HepG2 (cell line): ENCODE measurements around the gene USP32. TPM values are rescaled to one million over a fixed set of nuclear protein-coding genes. Genes with fewer than 3 reads are reported as not detected.

Source experiments
- ATAC-seq: fragments of 200-7000 bp; cut with Tn5 transposase; 3 replicates; pipeline ENCODE4 v1.9.1; 2020; ENCODE audit warnings: mild to moderate bottlenecking, moderate library complexity
- BruUV-seq: library from RNA; stranded (reverse); fragments of 400-500 nt; replicated peaks from 2 replicates; lab custom pipeline; 2021; lab: Mats Ljungman, UMichigan
- CTCF ChIA-PET: fragments of 300-600 bp; formaldehyde crosslinking; extraction: SDS; loops from one replicate; lab custom pipeline; 2021; ENCODE audit warnings: low total read pairs, inconsistent platforms, low intra/inter-chr PET ratio; lab: Yijun Ruan, JAX
- POLR2A ChIA-PET: fragments of 350-600 bp; sonication (Branson Sonifier 250); formaldehyde crosslinking; loops from one replicate; lab custom pipeline; 2020; ENCODE audit warnings: antibody characterized with exemption, inconsistent platforms; lab: Yijun Ruan, JAX
- DNase-seq: peaks from one replicate; pipeline ENCODE4 v3.0.0-alpha.2; 2015; ENCODE audit warnings: low spot score
- FAIRE-seq: peaks from 3 replicates; lab custom pipeline; 2011; peaks lifted over from hg19 to GRCh38; lab: Jason Lieb, UNC
- H2AFZ ChIP-seq: one replicate; pipeline ENCODE4 v1.6.1; 2011; ENCODE audit warnings: low read length, inconsistent platforms
- H3K27ac ChIP-seq: fragments of 300-600 bp; 3 replicates; pipeline ENCODE4 v1.8.0; 2011; ENCODE audit warnings: mixed run types, mild to moderate bottlenecking, mixed read lengths, low read length, inconsistent platforms; ENCODE audit not compliant: insufficient read depth; ENCODE audit errors: extremely low read length
- H3K27me3 ChIP-seq, 2 experiments: fragments of 200-600 bp in 1 of 2; 2 replicates in 1 of 2; 3 replicates in 1 of 2; pipeline versions ENCODE4 v1.6.0 to v1.8.0; 2011; ENCODE audit warnings: low read length in 2 of 2, mild to moderate bottlenecking in 2 of 2, moderate library complexity in 2 of 2, inconsistent platforms in 1 of 2; ENCODE audit not compliant: insufficient read depth in 2 of 2, control insufficient read depth in 1 of 2
- H3K36me3 ChIP-seq, 2 experiments: fragments of 200-600 bp in 1 of 2; replicated peaks in 1 of 2; 2 replicates in 1 of 2; 3 replicates in 1 of 2; pipeline versions ENCODE4 v1.5.1 to v1.8.0; 2011; ENCODE audit warnings: low read length in 2 of 2, inconsistent platforms in 1 of 2; ENCODE audit not compliant: insufficient read depth in 2 of 2, control insufficient read depth in 1 of 2
- H3K4me1 ChIP-seq: 2 replicates; pipeline ENCODE4 v1.5.1; 2012; ENCODE audit warnings: low read length, inconsistent platforms; ENCODE audit not compliant: insufficient read depth
- H3K4me2 ChIP-seq: 2 replicates; pipeline ENCODE4 v1.6.0; 2011; ENCODE audit warnings: low read depth, low read length, inconsistent platforms
- H3K4me3 ChIP-seq, 3 experiments: fragments of 200-600 bp in 1 of 3; sonication (generic), shearing (Covaris generic) in 1 of 3; replicated peaks in 1 of 3; 2 replicates each; pipeline ENCODE4 v1.5.1; 2011 to 2016; ENCODE audit warnings: low read length in 3 of 3, inconsistent platforms in 2 of 3, low read depth in 2 of 3, mild to moderate bottlenecking in 2 of 3, control low read depth in 1 of 3, mixed read lengths in 1 of 3; ENCODE audit not compliant: insufficient read depth in 1 of 3
- H3K79me2 ChIP-seq: one replicate; pipeline ENCODE4 v1.6.1; 2011; ENCODE audit warnings: low read length, inconsistent platforms; ENCODE audit not compliant: insufficient read depth
- H3K9ac ChIP-seq: 2 replicates; pipeline ENCODE4 v1.6.0; 2011; ENCODE audit warnings: mild to moderate bottlenecking, low read depth, low read length, inconsistent platforms; ENCODE audit not compliant: insufficient read depth
- H3K9me3 ChIP-seq: 2 replicates; pipeline ENCODE4 v1.5.1; 2012; ENCODE audit warnings: mild to moderate bottlenecking, low read length
- H4K20me1 ChIP-seq: 2 replicates; pipeline ENCODE4 v1.6.0; 2011; ENCODE audit warnings: inconsistent platforms, mild to moderate bottlenecking, low read length, moderate library complexity; ENCODE audit not compliant: insufficient read depth
- HINFP ChIP-seq: sonication (generic); formaldehyde crosslinking; IDR thresholded peaks from 2 replicates; pipeline ENCODE4 v1.4.0; 2020; ENCODE audit warnings: low read depth, mild to moderate bottlenecking, missing genetic modification reagents
- HIVEP1 ChIP-seq: sonication (generic); formaldehyde crosslinking; IDR thresholded peaks from 2 replicates; pipeline ENCODE4 v1.4.0; 2020; ENCODE audit warnings: mild to moderate bottlenecking, missing genetic modification reagents
- PATZ1 ChIP-seq: sonication (generic); formaldehyde crosslinking; IDR thresholded peaks from 2 replicates; pipeline ENCODE4 v1.4.0; 2020; ENCODE audit warnings: missing genetic modification reagents
- TCF7 ChIP-seq: sonication (generic); IDR thresholded peaks from 2 replicates; pipeline ENCODE4 v1.6.1; 2016; ENCODE audit warnings: antibody characterized with exemption, low read depth
- ZNF44 ChIP-seq: sonication (generic); formaldehyde crosslinking; IDR thresholded peaks from 2 replicates; pipeline ENCODE4 v1.5.1; 2020; ENCODE audit warnings: mild to moderate bottlenecking, missing genetic modification reagents
- ZNF501 ChIP-seq: sonication (generic); formaldehyde crosslinking; IDR thresholded peaks from 2 replicates; pipeline ENCODE4 v1.5.1; 2020; ENCODE audit warnings: mild to moderate bottlenecking, moderate library complexity, missing genetic modification reagents
- ZNF567 ChIP-seq: sonication (generic); formaldehyde crosslinking; IDR thresholded peaks from 2 replicates; pipeline ENCODE4 v1.8.1; 2023; ENCODE audit warnings: mild to moderate bottlenecking, missing genetic modification reagents, borderline replicate concordance
- ZNF841 ChIP-seq: sonication (generic); formaldehyde crosslinking; IDR thresholded peaks from 2 replicates; pipeline ENCODE4 v1.8.1; 2023; ENCODE audit warnings: missing genetic modification reagents, borderline replicate concordance
- WGBS: methylation state at CpG from one replicate; pipeline ENCODE4 v1.1.6; 2017; ENCODE audit warnings: low lambda C conversion rate; 5-methylcytosine and 5-hydroxymethylcytosine counted together
- in situ Hi-C: cut with HindIII; loops from 2 replicates; pipeline ENCODE4 v1.10.0; 2017; ENCODE audit warnings: low pct_unique_long_range_greater_than_20kb; ENCODE audit not compliant: extremely low pct_ligation_motif_present
- intact Hi-C: fragments of 100-400 bp; cut with micrococcal nuclease; formaldehyde crosslinking; loops from one replicate; pipeline ENCODE4 v1.10.0; 2022; ENCODE audit not compliant: unreplicated experiment
- polyA plus RNA-seq, 8 experiments: library from polyadenylated mRNA; depleted of rRNA in 3 of 8; stranded (reverse) in 7 of 8; unstranded in 1 of 8; fragments of >200 nt; fragmentation: Illumina TruSeq in 4 of 8; extraction: Trizol in 4 of 8; gene quantifications; 2 replicates each; pipeline versions ENCODE4 v1.2.1 to v1.2.3, GENCODE V29; 2011 to 2016; ENCODE audit warnings: low read depth in 4 of 8, missing spikeins in 1 of 8, mixed read lengths in 1 of 8; ENCODE audit not compliant: insufficient read depth in 1 of 8
- total RNA-seq, 5 experiments: library from RNA; depleted of rRNA; stranded (reverse); fragments of >200 nt; fragmentation: Illumina TruSeq; extraction: Trizol; gene quantifications; 2 replicates each; pipeline ENCODE4 v1.2.3, GENCODE V29; 2016; ENCODE audit warnings: low read depth in 1 of 5

USP32 gene
- total and polyA plus RNA-seq, 2 of the 13 experiments (the other 11 are each of a cell fraction or from before 2014, with no cell fraction given): 24.9 to 39.9 TPM

- no peak for FAIRE-seq
- no peaks in the 10 kb centered on the region for H3K9me3 ChIP-seq
- in situ Hi-C loops: loop anchor here (10.0 kb wide), 1 partner anchor 274 kb away; no protein-coding TSS in a partner anchor
- no peaks in the 10 kb centered on the region for H3K79me2 ChIP-seq
- no peak for DNase-seq
- peaks cover 7 to 62% of the 10 kb centered on the region in 2 experiments; a peak in 3 of 5 replicates for H3K27me3 ChIP-seq
- peaks cover 33% of the 10 kb centered on the region for H3K4me1 ChIP-seq
- TF ChIP-seq ZNF567 (CRISPR knock-in tag) (no peak), ZNF841 (CRISPR knock-in tag) (no peak), ZNF44 (CRISPR knock-in tag) (no peak), PATZ1 (CRISPR knock-in tag) (no peak), HIVEP1 (CRISPR knock-in tag) (no peak), TCF7 (no peak), HINFP (no peak), ZNF501 (CRISPR knock-in tag) (no peak)
- no peaks in the 10 kb centered on the region for H3K36me3 ChIP-seq
- H3K27ac ChIP-seq: no peak overlapping the region
- POLR2A ChIA-PET: no interaction called here
- H3K9ac ChIP-seq: no peak overlapping the region
- WGBS: 39% methylated on average over 8 of the region's 10 CpGs
- no peak overlapping the region for H2AFZ ChIP-seq
- H3K4me3 ChIP-seq: no peak overlapping the region
- ATAC-seq: no peak
- no peak overlapping the region for H3K4me2 ChIP-seq
- intact Hi-C loops: no loop called here
- BruUV-seq: no TSS peak
- CTCF ChIA-PET: no interaction called here
- no peaks in the 10 kb centered on the region for H4K20me1 ChIP-seq
Measured at GRCh38 chr17:60160829-60161501, 231.0 kb downstream of the USP32 start.
